K562 (cell line): Measurements from ENCODE around the gene C2CD5. TPM values are rescaled to one million over a fixed set of nuclear protein-coding genes. Genes with fewer than 3 reads are reported as not detected.

ENCODE experiments used
- ATAC-seq: fragments of 200-7000 bp; cut with Tn5 transposase; 3 replicates; pipeline ENCODE4 v1.9.1; 2020; ENCODE audit warnings: moderate library complexity
- BruUV-seq: library from RNA; stranded (reverse); fragments of 400-500 nt; replicated peaks from 2 replicates; lab custom pipeline; 2021; lab: Mats Ljungman, UMichigan
- CTCF ChIA-PET: fragments of 300-600 bp; formaldehyde crosslinking; extraction: SDS; loops from one replicate; lab custom pipeline; 2021; ENCODE audit warnings: low intra/inter-chr PET ratio; lab: Yijun Ruan, JAX
- POLR2A ChIA-PET: fragments of 300-600, 350-650 bp; sonication (Branson Sonifier 250); formaldehyde crosslinking; extraction: SDS; loops from one replicate; lab custom pipeline; 2021; ENCODE audit warnings: antibody characterized with exemption, inconsistent platforms; lab: Yijun Ruan, JAX
- DNase-seq, 4 experiments: peaks; one replicate each; pipeline versions ENCODE4 v3.0.0 to v3.0.0-alpha.2; 2011 to 2018; ENCODE audit warnings: low spot score in 3 of 4, mixed read lengths in 3 of 4; ENCODE audit errors: extremely low read depth in 1 of 4
- FAIRE-seq: peaks from 2 replicates; lab custom pipeline; 2011; peaks lifted over from hg19 to GRCh38; lab: Jason Lieb, UNC
- H2AFZ ChIP-seq: 2 replicates; pipeline ENCODE4 v1.6.0; 2011; ENCODE audit warnings: low read depth, low read length, control low read depth, inconsistent platforms
- H3K27ac ChIP-seq: fragments of 200-600 bp; 3 replicates; pipeline ENCODE4 v1.8.0; 2011; ENCODE audit warnings: low read depth, mild to moderate bottlenecking, control low read depth, inconsistent platforms, low read length, moderate library complexity, mixed read lengths; ENCODE audit errors: extremely low read depth
- H3K27me3 ChIP-seq, 2 experiments: fragments of 300-600 bp in 1 of 2; 2 replicates in 1 of 2; 3 replicates in 1 of 2; pipeline versions ENCODE4 v1.6.0 to v1.8.0; 2011; ENCODE audit warnings: inconsistent platforms in 2 of 2, low read length in 2 of 2, mild to moderate bottlenecking in 1 of 2, mixed read lengths in 1 of 2, moderate library complexity in 1 of 2; ENCODE audit not compliant: control insufficient read depth in 2 of 2, insufficient read depth in 2 of 2
- H3K36me3 ChIP-seq: fragments of 300-600 bp; 3 replicates; pipeline ENCODE4 v1.8.0; 2011; ENCODE audit warnings: mild to moderate bottlenecking, low read length, inconsistent platforms; ENCODE audit not compliant: control insufficient read depth, insufficient read depth
- H3K4me1 ChIP-seq, 2 experiments: fragments of 200-600 bp in 1 of 2; replicated peaks in 1 of 2; 2 replicates in 1 of 2; 3 replicates in 1 of 2; pipeline versions ENCODE4 v1.5.1 to v1.8.0; 2011; ENCODE audit warnings: inconsistent platforms in 2 of 2, low read length in 2 of 2, mild to moderate bottlenecking in 1 of 2, mixed read lengths in 1 of 2, moderate library complexity in 1 of 2; ENCODE audit not compliant: control insufficient read depth in 2 of 2, insufficient read depth in 2 of 2
- H3K4me2 ChIP-seq: 2 replicates; pipeline ENCODE4 v1.6.1; 2011; ENCODE audit warnings: low read length, control low read depth, inconsistent platforms, mixed read lengths; ENCODE audit not compliant: insufficient read depth
- H3K4me3 ChIP-seq: fragments of 200-600 bp; sonication (generic), shearing (Covaris generic); 2 replicates; pipeline ENCODE4 v1.5.1; 2016; ENCODE audit warnings: control low read depth, inconsistent platforms
- H3K79me2 ChIP-seq: fragments of 200-600 bp; 3 replicates; pipeline ENCODE4 v1.8.0; 2011; ENCODE audit warnings: low read length, inconsistent platforms; ENCODE audit not compliant: control insufficient read depth, insufficient read depth
- H3K9ac ChIP-seq, 2 experiments: 2 replicates each; pipeline versions ENCODE4 v1.6.0 to v1.6.1; 2011; ENCODE audit warnings: low read depth in 2 of 2, low read length in 2 of 2, control low read depth in 1 of 2, inconsistent platforms in 1 of 2, mild to moderate bottlenecking in 1 of 2, mixed read lengths in 1 of 2; ENCODE audit not compliant: insufficient read depth in 1 of 2
- H3K9me1 ChIP-seq: one replicate; pipeline ENCODE4 v1.6.0; 2011; ENCODE audit warnings: inconsistent platforms, mild to moderate bottlenecking, low read length, moderate library complexity; ENCODE audit not compliant: control insufficient read depth, insufficient read depth
- H3K9me3 ChIP-seq: replicated peaks from 2 replicates; pipeline ENCODE4 v1.5.1; 2011; ENCODE audit warnings: low read depth, low read length, inconsistent platforms; ENCODE audit not compliant: control insufficient read depth, insufficient read depth
- H4K20me1 ChIP-seq: replicated peaks from 2 replicates; pipeline ENCODE4 v1.6.1; 2011; ENCODE audit warnings: low read length, inconsistent platforms, mixed read lengths; ENCODE audit not compliant: control insufficient read depth, insufficient read depth
- ATF1 ChIP-seq, 2 experiments: fragments of 450-650 bp in 1 of 2; IDR thresholded peaks; 2 replicates each; pipeline ENCODE4 v1.6.1; 2016; ENCODE audit warnings: missing compliant biosample characterization in 1 of 2, missing genetic modification characterization in 1 of 2
- CBX3 ChIP-seq, 2 experiments: IDR thresholded peaks; 1 replicate in 1 of 2; 2 replicates in 1 of 2; pipeline ENCODE4 v1.6.1; 2012; ENCODE audit warnings: inconsistent platforms in 2 of 2, low read length in 2 of 2, borderline replicate concordance in 1 of 2, control low read depth in 1 of 2
- ZNF146 ChIP-seq: IDR thresholded peaks from one replicate; pipeline ENCODE4 v1.6.1; 2018; ENCODE audit warnings: missing compliant biosample characterization; ENCODE audit not compliant: unreplicated experiment
- ZNF253 ChIP-seq: fragments of 250-450 bp; sonication (Bioruptor Pico); conservative IDR thresholded peaks from 2 replicates; pipeline ENCODE4 v1.6.1; 2021; ENCODE audit warnings: mild to moderate bottlenecking
- WGBS: fragments of 100-300 bp; shearing (Covaris generic); methylation state at CpG from one replicate; pipeline ENCODE4 v1.1.6; 2016; ENCODE audit warnings: low coverage, mixed read lengths; ENCODE audit not compliant: insufficient coverage; ENCODE audit errors: missing lambda C conversion rate; 5-methylcytosine and 5-hydroxymethylcytosine counted together
- in situ Hi-C: fragments of 300-500 bp; cut with MboI; formaldehyde crosslinking; loops from 4 replicates; pipeline ENCODE4 v1.15.0; 2018; ENCODE audit warnings: inconsistent platforms, mixed read lengths
- intact Hi-C: fragments of 100-400 bp; cut with micrococcal nuclease; formaldehyde crosslinking; loops from 2 replicates; pipeline ENCODE4 v1.14.2; 2022
- polyA plus RNA-seq, 8 experiments: library from polyadenylated mRNA; depleted of rRNA in 4 of 8; stranded (reverse) in 5 of 8; unstranded in 3 of 8; fragments of >200 nt; fragmentation: Nextera tagmentation in 2 of 8; fragmentation: Illumina TruSeq in 1 of 8; extraction: Ambion mirVana in 2 of 8; extraction: Trizol in 1 of 8; gene quantifications; 2 replicates each; pipeline versions ENCODE4 v1.2.1 to v1.2.3, GENCODE V29; 2011 to 2014; ENCODE audit warnings: inconsistent platforms in 1 of 8, missing spikeins in 1 of 8
- total RNA-seq, 7 experiments: library from RNA; depleted of rRNA in 6 of 7; stranded (reverse); fragments of >200 nt in 6 of 7; fragmentation: Illumina TruSeq in 2 of 7; extraction: Trizol in 2 of 7; gene quantifications; 2 replicates each; pipeline versions ENCODE4 v1.2.1 to v1.2.3, GENCODE V29; 2011 to 2021; ENCODE audit warnings: low replicate concordance in 1 of 7
- TF ChIP-seq, protein P1 (sequence below): fragments of 450-650 bp; formaldehyde crosslinking; IDR thresholded peaks from 2 replicates; pipeline ENCODE4 v1.4.0; 2022; ENCODE audit warnings: missing genetic modification characterization

Gene C2CD5
- total and polyA plus RNA-seq, 9 of the 15 experiments (the other 6 are each of a cell fraction or from before 2014, with no cell fraction given), result 5.1 to 24.1 (median 14.3) TPM

DNA sequence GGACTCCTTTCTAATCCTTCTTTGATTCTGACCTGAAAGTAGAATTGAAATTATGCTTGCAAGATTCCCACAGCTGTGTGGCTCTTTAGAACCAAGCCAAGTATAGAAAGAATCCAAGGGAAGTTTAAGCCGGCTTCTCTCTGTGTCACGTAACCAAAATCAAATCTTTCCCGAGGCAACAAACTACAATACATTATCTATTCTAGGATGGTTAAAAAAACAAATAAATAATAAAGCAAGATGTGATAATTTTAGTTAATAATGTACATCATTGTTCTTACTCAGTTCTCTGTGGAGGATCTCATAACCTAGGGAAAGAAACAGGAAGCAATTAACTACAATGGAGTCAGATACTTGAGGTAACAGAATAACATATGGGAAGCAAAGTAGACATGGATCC is 131.8 kb downstream of the C2CD5 start:
- Histone ChIP-seq H3K9me1 (no peaks in the 10 kb centered on the region), H3K9me3 (no peaks in the 10 kb centered on the region), H2AFZ (no peak overlapping the region), H3K4me3 (no peak overlapping the region), H3K79me2 (no peaks in the 10 kb centered on the region), H3K4me1 (no peaks in the 10 kb centered on the region), H3K4me2 (no peak overlapping the region), H3K27me3 (peaks cover 3 to 7% of the 10 kb centered on the region in 2 experiments; a peak in 1 of 5 replicates), H3K27ac (no peak overlapping the region), H3K36me3 (no peaks in the 10 kb centered on the region), H4K20me1 (no peaks in the 10 kb centered on the region), H3K9ac (no peak overlapping the region)
- ATAC-seq, result no peak
- POLR2A ChIA-PET, result no interaction called here
- 61% methylated on average over 3 of the region's 3 CpGs for WGBS
- FAIRE-seq, result no peak
- DNase-seq, result no peak
- no TSS peak for BruUV-seq
- CTCF ChIA-PET, result no interaction called here
- intact Hi-C loops (no loop called here), in situ Hi-C loops (no loop called here)
- TF ChIP-seq, protein P1, sequence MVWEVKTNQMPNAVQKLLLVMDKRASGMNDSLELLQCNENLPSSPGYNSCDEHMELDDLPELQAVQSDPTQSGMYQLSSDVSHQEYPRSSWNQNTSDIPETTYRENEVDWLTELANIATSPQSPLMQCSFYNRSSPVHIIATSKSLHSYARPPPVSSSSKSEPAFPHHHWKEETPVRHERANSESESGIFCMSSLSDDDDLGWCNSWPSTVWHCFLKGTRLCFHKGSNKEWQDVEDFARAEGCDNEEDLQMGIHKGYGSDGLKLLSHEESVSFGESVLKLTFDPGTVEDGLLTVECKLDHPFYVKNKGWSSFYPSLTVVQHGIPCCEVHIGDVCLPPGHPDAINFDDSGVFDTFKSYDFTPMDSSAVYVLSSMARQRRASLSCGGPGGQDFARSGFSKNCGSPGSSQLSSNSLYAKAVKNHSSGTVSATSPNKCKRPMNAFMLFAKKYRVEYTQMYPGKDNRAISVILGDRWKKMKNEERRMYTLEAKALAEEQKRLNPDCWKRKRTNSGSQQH (CRISPR knock-in tag), result no peak
- TF ChIP-seq ATF1 (CRISPR knock-in tag; IDR thresholded peaks at IDR 0.05), result no peak
- no peak for TF ChIP-seq ATF1 (tag; IDR thresholded peaks at IDR 0.05)
- no peak for TF ChIP-seq CBX3 (IDR thresholded peaks at IDR 0.05; ENCODE audit: borderline replicate concordance in 1 of 2, low read length in 2 of 2)
- TF ChIP-seq ZNF146, result no peak
- no peak for TF ChIP-seq ZNF253 (CRISPR knock-in tag)
